Hepatocyte (in vitro differentiated cells): ENCODE results near the gene ABHD17A.

Experiments
- CTCF ChIP-seq: fragments of 200-600 bp; sonication (generic); IDR thresholded peaks from 2 replicates; pipeline ENCODE4 v1.5.1; 2016; ENCODE audit warnings: antibody characterized with exemption, mild to moderate bottlenecking; ENCODE audit not compliant: poor library complexity
- EZH2 ChIP-seq: fragments of 200-600 bp; sonication (generic); IDR thresholded peaks from 2 replicates; pipeline ENCODE4 v1.6.1; 2016; ENCODE audit warnings: antibody characterized with exemption, mild to moderate bottlenecking, borderline replicate concordance
- EZH2phosphoT487 ChIP-seq: fragments of 200-600 bp; sonication (generic); IDR thresholded peaks from one replicate; pipeline ENCODE4 v1.6.1; 2018; ENCODE audit warnings: antibody characterized with exemption, mild to moderate bottlenecking, low read depth, moderate library complexity; ENCODE audit not compliant: unreplicated experiment, severe bottlenecking

GRCh38 chr19:1910177-1910576, 24.9 kb upstream of the ABHD17A start:
- TF ChIP-seq CTCF, result no peak
- no peak for TF ChIP-seq EZH2
- no peak for TF ChIP-seq EZH2phosphoT487
